H9 (cell line): ENCODE data around the gene AARS1. TPM values are rescaled to one million over a fixed set of nuclear protein-coding genes. Genes with fewer than 3 reads are reported as not detected.
A peak's percentile ranks its signal among the peaks of the same experiment; 100 is the strongest.
"Not testable (repeated sequence)": the region's sequence is repeated elsewhere in the genome, so short reads cannot be mapped to it uniquely, and the experiment has no call there.

Source experiments
- DNase-seq: peaks from one replicate; pipeline ENCODE4 v3.0.0-alpha.2; 2017
- H2AFZ ChIP-seq: one replicate; pipeline ENCODE4 v1.6.1; 2013; ENCODE audit warnings: mild to moderate bottlenecking, low read length, control low read depth, moderate library complexity
- H2AK5ac ChIP-seq: 2 replicates; pipeline ENCODE4 v1.6.1; 2013; ENCODE audit warnings: low read length, control low read depth, mixed read lengths; ENCODE audit not compliant: insufficient read length
- H2BK120ac ChIP-seq: one replicate; pipeline ENCODE4 v1.6.1; 2013; ENCODE audit warnings: low read depth, mild to moderate bottlenecking, low read length, control low read depth, inconsistent platforms; ENCODE audit not compliant: poor library complexity, severe bottlenecking
- H2BK12ac ChIP-seq: 2 replicates; pipeline ENCODE4 v1.6.1; 2013; ENCODE audit warnings: low read length, control low read depth, mixed read lengths, low read depth; ENCODE audit not compliant: insufficient read length
- H2BK15ac ChIP-seq: 2 replicates; pipeline ENCODE4 v1.6.1; 2013; ENCODE audit warnings: low read depth, low read length, control low read depth
- H2BK20ac ChIP-seq: one replicate; pipeline ENCODE4 v1.6.1; 2013; ENCODE audit warnings: low read depth, mild to moderate bottlenecking, low read length, control low read depth, inconsistent platforms; ENCODE audit not compliant: poor library complexity, severe bottlenecking
- H2BK5ac ChIP-seq: 2 replicates; pipeline ENCODE4 v1.6.1; 2013; ENCODE audit warnings: low read length, control low read depth, mixed read lengths; ENCODE audit not compliant: insufficient read length
- H3K14ac ChIP-seq: 2 replicates; pipeline ENCODE4 v1.6.1; 2013; ENCODE audit warnings: low read length, control low read depth; ENCODE audit not compliant: insufficient read depth
- H3K18ac ChIP-seq: 2 replicates; pipeline ENCODE4 v1.6.1; 2013; ENCODE audit warnings: low read depth, mild to moderate bottlenecking, mixed read lengths, low read length, control low read depth; ENCODE audit not compliant: insufficient read length
- H3K23ac ChIP-seq: 2 replicates; pipeline ENCODE4 v1.6.1; 2013; ENCODE audit warnings: low read length, control low read depth, mixed read lengths, low read depth; ENCODE audit not compliant: insufficient read length
- H3K23me2 ChIP-seq: 2 replicates; pipeline ENCODE4 v1.6.1; 2013; ENCODE audit warnings: low read depth, mild to moderate bottlenecking, mixed read lengths, low read length, control low read depth; ENCODE audit not compliant: insufficient read length, poor library complexity, severe bottlenecking
- H3K27ac ChIP-seq: 2 replicates; pipeline ENCODE4 v1.5.1; 2013; ENCODE audit warnings: low read length, control low read depth, mixed read lengths, low read depth; ENCODE audit not compliant: insufficient read length
- H3K27me3 ChIP-seq: 2 replicates; pipeline ENCODE4 v1.6.1; 2013; ENCODE audit warnings: low read length, control low read depth, inconsistent platforms; ENCODE audit not compliant: insufficient read depth
- H3K4ac ChIP-seq: 2 replicates; pipeline ENCODE4 v1.6.1; 2013; ENCODE audit warnings: low read depth, mild to moderate bottlenecking, control low read depth, inconsistent platforms, low read length, moderate library complexity
- H3K4me1 ChIP-seq: 2 replicates; pipeline ENCODE4 v1.6.1; 2013; ENCODE audit warnings: low read length, control low read depth, inconsistent platforms; ENCODE audit not compliant: insufficient read depth
- H3K4me2 ChIP-seq: 2 replicates; pipeline ENCODE4 v1.6.1; 2013; ENCODE audit warnings: low read length, control low read depth, mixed read lengths; ENCODE audit not compliant: insufficient read length, insufficient read depth
- H3K56ac ChIP-seq: 2 replicates; pipeline ENCODE4 v1.6.1; 2013; ENCODE audit warnings: low read depth, mild to moderate bottlenecking, mixed read lengths, low read length, control low read depth; ENCODE audit not compliant: insufficient read length
- H3K79me1 ChIP-seq: 2 replicates; pipeline ENCODE4 v1.6.1; 2013; ENCODE audit warnings: low read depth, mild to moderate bottlenecking, moderate library complexity, low read length, control low read depth, inconsistent platforms; ENCODE audit not compliant: insufficient read depth, poor library complexity, severe bottlenecking
- H3K79me2 ChIP-seq: 2 replicates; pipeline ENCODE4 v1.6.1; 2013; ENCODE audit warnings: low read length, control low read depth, inconsistent platforms; ENCODE audit not compliant: insufficient read depth
- H3K9ac ChIP-seq: 2 replicates; pipeline ENCODE4 v1.6.1; 2013; ENCODE audit warnings: low read length, control low read depth, mixed read lengths; ENCODE audit not compliant: insufficient read length; ENCODE audit errors: extremely low read depth
- H3K9me3 ChIP-seq: one replicate; pipeline ENCODE4 v1.6.1; 2013; ENCODE audit warnings: low read depth, low read length, inconsistent platforms; ENCODE audit not compliant: control insufficient read depth
- H3T11ph ChIP-seq: one replicate; pipeline ENCODE4 v1.6.1; 2013; ENCODE audit warnings: mild to moderate bottlenecking, low read length, control low read depth, inconsistent platforms
- H4K20me1 ChIP-seq: one replicate; pipeline ENCODE4 v1.6.1; 2013; ENCODE audit not compliant: control insufficient read depth, insufficient read length, insufficient read depth
- H4K5ac ChIP-seq: 2 replicates; pipeline ENCODE4 v1.6.1; 2013; ENCODE audit warnings: low read depth, mild to moderate bottlenecking, mixed read lengths, low read length, control low read depth; ENCODE audit not compliant: insufficient read length
- H4K8ac ChIP-seq: replicated peaks from 2 replicates; pipeline ENCODE4 v1.6.1; 2013; ENCODE audit warnings: low read length, control low read depth, mixed read lengths, low read depth; ENCODE audit not compliant: insufficient read length
- H4K91ac ChIP-seq: 2 replicates; pipeline ENCODE4 v1.6.1; 2013; ENCODE audit warnings: low read depth, mild to moderate bottlenecking, moderate library complexity, mixed read lengths, low read length, control low read depth; ENCODE audit not compliant: insufficient read length
- H3K27ac Mint-ChIP-seq, 3 experiments: 2 replicates in 2 of 3; 3 replicates in 1 of 3; pipeline ENCODE4 v1.8.0; 2020 to 2021; ENCODE audit warnings: mixed read lengths in 3 of 3, mild to moderate bottlenecking in 1 of 3, moderate library complexity in 1 of 3
- H3K27me3 Mint-ChIP-seq: 2 replicates; pipeline ENCODE4 v1.8.0; 2021; ENCODE audit warnings: low read depth, mild to moderate bottlenecking, moderate library complexity, mixed read lengths
- H3K36me3 Mint-ChIP-seq, 3 experiments: 2 replicates in 2 of 3; 3 replicates in 1 of 3; pipeline ENCODE4 v1.8.0; 2020 to 2021; ENCODE audit warnings: low read depth in 3 of 3, mixed read lengths in 3 of 3; ENCODE audit not compliant: insufficient read depth in 1 of 3
- H3K4me1 Mint-ChIP-seq, 2 experiments: 2 replicates each; pipeline ENCODE4 v1.8.0; 2020; ENCODE audit warnings: mixed read lengths in 2 of 2
- H3K4me3 Mint-ChIP-seq, 2 experiments: 2 replicates in 1 of 2; 3 replicates in 1 of 2; pipeline ENCODE4 v1.8.0; 2020 to 2021; ENCODE audit warnings: mild to moderate bottlenecking in 2 of 2, mixed read lengths in 2 of 2, moderate library complexity in 1 of 2
- H3K9me3 Mint-ChIP-seq, 2 experiments: 2 replicates in 1 of 2; 3 replicates in 1 of 2; pipeline ENCODE4 v1.8.0; 2020; ENCODE audit warnings: mild to moderate bottlenecking in 2 of 2, mixed read lengths in 2 of 2, moderate library complexity in 1 of 2
- WGBS: extraction: QIAGEN DNeasy Blood & Tissue Kit; methylation state at CpG from one replicate; pipeline ENCODE4 v1.1.7; 2013; ENCODE audit warnings: missing lambda C conversion rate, low lambda C conversion rate, mixed read lengths; ENCODE audit not compliant: insufficient read length; ENCODE audit errors: extremely low coverage; 5-methylcytosine and 5-hydroxymethylcytosine counted together
- total RNA-seq: library from RNA; stranded (reverse); gene quantifications from 2 replicates; pipeline ENCODE4 v1.2.1, GENCODE V29; 2021
- TF ChIP-seq, protein P1 (sequence below): fragments of 200-600 bp; sonication (generic); conservative IDR thresholded peaks from 3 replicates; pipeline ENCODE4 v1.8.0; 2021; ENCODE audit warnings: antibody characterized with exemption, mild to moderate bottlenecking

Gene AARS1
- total RNA-seq, 1 experiment from 2014 or later: 168 TPM

DNA sequence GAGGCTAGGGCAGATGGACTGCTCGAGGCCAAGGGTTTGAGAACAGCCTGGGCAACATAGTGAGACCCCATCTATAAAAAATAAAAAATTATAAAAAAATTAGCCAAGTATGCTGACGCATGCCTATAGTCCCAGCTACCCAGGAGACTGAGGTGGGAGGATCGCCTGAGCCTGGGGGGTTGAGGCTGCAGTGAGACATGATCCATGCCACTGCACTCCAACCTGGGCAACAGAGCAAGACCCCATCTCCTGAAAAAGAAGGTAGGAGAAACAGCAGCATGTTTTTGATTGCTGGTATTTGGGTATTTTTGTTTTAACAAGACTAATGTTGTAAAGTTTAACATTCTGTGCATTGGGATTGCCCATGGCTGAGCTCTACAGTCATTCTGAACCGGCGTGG, 48.5 kb upstream of the AARS1 start:
- no peak overlapping the region for H2AK5ac ChIP-seq
- no peak overlapping the region for H2BK12ac ChIP-seq
- H3K14ac ChIP-seq: no peak overlapping the region
- no peak overlapping the region for H3K4me2 ChIP-seq
- H4K20me1 ChIP-seq: no peaks in the 10 kb centered on the region
- no peak overlapping the region for H2BK20ac ChIP-seq
- H3K27ac ChIP-seq: no peak overlapping the region
- H2AFZ ChIP-seq: no peak overlapping the region
- no peaks in the 10 kb centered on the region for H3K27me3 ChIP-seq
- H2BK15ac ChIP-seq: no peak overlapping the region
- H2BK120ac ChIP-seq: no peak overlapping the region
- no peak overlapping the region for H3K18ac ChIP-seq
- no peaks in the 10 kb centered on the region for H3K79me2 ChIP-seq
- no peaks in the 10 kb centered on the region for H3K9me3 ChIP-seq
- H3K56ac ChIP-seq: no peak overlapping the region
- Mint-ChIP-seq H3K27me3 (no peaks in the 10 kb centered on the region), H3K36me3 (peaks cover 10 to 39% (median 27%) of the 10 kb centered on the region in 3 experiments; a peak in 6 of 7 replicates), H3K9me3 (no peaks in the 10 kb centered on the region), H3K4me3 (no peak overlapping the region), H3K27ac (no peak overlapping the region), H3K4me1 (peaks cover 16 to 22% of the 10 kb centered on the region in 2 experiments)
- H3K23ac ChIP-seq: no peak overlapping the region
- no peak for DNase-seq
- H3K4me1 ChIP-seq: no peaks in the 10 kb centered on the region
- no peak overlapping the region for H4K91ac ChIP-seq
- H3K23me2 ChIP-seq: no peaks in the 10 kb centered on the region
- no peaks in the 10 kb centered on the region for H3K79me1 ChIP-seq
- WGBS: no CpG with 5 or more reads among the region's 5 CpGs
- no peak overlapping the region for H2BK5ac ChIP-seq
- no peak overlapping the region for H3K4ac ChIP-seq
- no peak overlapping the region for H4K5ac ChIP-seq
- TF ChIP-seq, protein P1, sequence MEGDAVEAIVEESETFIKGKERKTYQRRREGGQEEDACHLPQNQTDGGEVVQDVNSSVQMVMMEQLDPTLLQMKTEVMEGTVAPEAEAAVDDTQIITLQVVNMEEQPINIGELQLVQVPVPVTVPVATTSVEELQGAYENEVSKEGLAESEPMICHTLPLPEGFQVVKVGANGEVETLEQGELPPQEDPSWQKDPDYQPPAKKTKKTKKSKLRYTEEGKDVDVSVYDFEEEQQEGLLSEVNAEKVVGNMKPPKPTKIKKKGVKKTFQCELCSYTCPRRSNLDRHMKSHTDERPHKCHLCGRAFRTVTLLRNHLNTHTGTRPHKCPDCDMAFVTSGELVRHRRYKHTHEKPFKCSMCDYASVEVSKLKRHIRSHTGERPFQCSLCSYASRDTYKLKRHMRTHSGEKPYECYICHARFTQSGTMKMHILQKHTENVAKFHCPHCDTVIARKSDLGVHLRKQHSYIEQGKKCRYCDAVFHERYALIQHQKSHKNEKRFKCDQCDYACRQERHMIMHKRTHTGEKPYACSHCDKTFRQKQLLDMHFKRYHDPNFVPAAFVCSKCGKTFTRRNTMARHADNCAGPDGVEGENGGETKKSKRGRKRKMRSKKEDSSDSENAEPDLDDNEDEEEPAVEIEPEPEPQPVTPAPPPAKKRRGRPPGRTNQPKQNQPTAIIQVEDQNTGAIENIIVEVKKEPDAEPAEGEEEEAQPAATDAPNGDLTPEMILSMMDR: no peak
- H3K9ac ChIP-seq: no peak overlapping the region
- no peak overlapping the region for H3T11ph ChIP-seq
- no peak overlapping the region for H4K8ac ChIP-seq

DNA sequence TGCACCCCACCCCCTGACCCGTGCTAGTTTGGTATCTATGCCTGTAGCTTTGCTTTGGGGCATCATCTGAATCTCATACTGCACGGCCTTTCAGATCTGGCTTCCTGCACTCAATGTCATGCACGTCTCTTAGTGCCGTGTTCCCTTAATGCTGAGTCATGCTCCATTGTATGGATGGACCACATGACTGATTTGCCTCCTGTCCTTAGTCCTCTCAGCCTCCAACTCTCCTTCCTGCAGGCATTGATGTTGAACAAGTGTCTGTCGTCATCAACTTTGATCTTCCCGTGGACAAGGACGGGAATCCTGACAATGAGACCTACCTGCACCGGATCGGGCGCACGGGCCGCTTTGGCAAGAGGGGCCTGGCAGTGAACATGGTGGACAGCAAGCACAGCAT, 43.4 kb upstream of the AARS1 start:
- not testable (repeated sequence) for H3K4me2 ChIP-seq, H2BK120ac ChIP-seq, H3T11ph ChIP-seq, H2AK5ac ChIP-seq, H3K4me1 ChIP-seq, H4K91ac ChIP-seq, H3K56ac ChIP-seq, H3K14ac ChIP-seq, DNase-seq, H2BK20ac ChIP-seq, H3K4me1 Mint-ChIP-seq, H3K27ac ChIP-seq, H4K5ac ChIP-seq, H4K8ac ChIP-seq, H3K9me3 ChIP-seq, H3K9ac ChIP-seq, H3K23ac ChIP-seq, H3K23me2 ChIP-seq, H3K9me3 Mint-ChIP-seq, H3K4me3 Mint-ChIP-seq, H4K20me1 ChIP-seq, H2AFZ ChIP-seq, H2BK5ac ChIP-seq, H2BK15ac ChIP-seq, H3K4ac ChIP-seq, H3K79me2 ChIP-seq, H3K79me1 ChIP-seq, H3K18ac ChIP-seq, H2BK12ac ChIP-seq, H3K27me3 ChIP-seq, H3K27me3 Mint-ChIP-seq
- peaks cover 28 to 62% (median 53%) of the 10 kb centered on the region in 3 experiments; a peak in 6 of 7 replicates for H3K36me3 Mint-ChIP-seq
- peak overlapping the region; percentile 71 to 92 (median 84); a peak in 4 of 7 replicates for H3K27ac Mint-ChIP-seq
- no CpG with 5 or more reads among the region's 12 CpGs for WGBS
